Neuronal stem cell (in vitro differentiated cells): ENCODE data around the gene LTA4H.

Experiments
- DNase-seq: peaks from one replicate; pipeline ENCODE4 v3.0.0-alpha.2; 2013; ENCODE audit warnings: low spot score
- H2AFZ ChIP-seq: one replicate; pipeline ENCODE4 v1.6.1; 2013; ENCODE audit warnings: mild to moderate bottlenecking, low read length, inconsistent platforms
- H2AK5ac ChIP-seq: 2 replicates; pipeline ENCODE4 v1.6.1; 2013; ENCODE audit warnings: low read depth, mild to moderate bottlenecking, inconsistent platforms, low read length, moderate library complexity, mixed read lengths
- H2BK120ac ChIP-seq: 2 replicates; pipeline ENCODE4 v1.6.1; 2013; ENCODE audit warnings: low read depth, mild to moderate bottlenecking, inconsistent platforms, low read length, moderate library complexity, mixed read lengths
- H2BK12ac ChIP-seq: one replicate; pipeline ENCODE4 v1.6.1; 2013; ENCODE audit warnings: low read length, inconsistent platforms
- H2BK15ac ChIP-seq: 2 replicates; pipeline ENCODE4 v1.6.1; 2013; ENCODE audit warnings: mild to moderate bottlenecking, low read length, inconsistent platforms, mixed read lengths
- H2BK5ac ChIP-seq: one replicate; pipeline ENCODE4 v1.6.1; 2013; ENCODE audit warnings: inconsistent platforms, mild to moderate bottlenecking, low read length, moderate library complexity
- H3K14ac ChIP-seq: one replicate; pipeline ENCODE4 v1.6.1; 2013; ENCODE audit warnings: low read length, inconsistent platforms
- H3K18ac ChIP-seq: 2 replicates; pipeline ENCODE4 v1.6.1; 2013; ENCODE audit warnings: low read length, inconsistent platforms
- H3K23ac ChIP-seq: 2 replicates; pipeline ENCODE4 v1.6.1; 2013; ENCODE audit warnings: low read depth, mild to moderate bottlenecking, mixed read lengths, low read length, inconsistent platforms; ENCODE audit not compliant: poor library complexity
- H3K27ac ChIP-seq: replicated peaks from 3 replicates; pipeline ENCODE4 v1.5.1; 2013; ENCODE audit warnings: low read length, inconsistent platforms
- H3K27me3 ChIP-seq, 3 experiments: 2 replicates each; pipeline ENCODE4 v1.6.1; 2013; ENCODE audit warnings: low read length in 3 of 3, mild to moderate bottlenecking in 2 of 3, inconsistent platforms in 1 of 3, low read depth in 1 of 3, mixed read lengths in 1 of 3, moderate library complexity in 1 of 3; ENCODE audit not compliant: control insufficient read depth in 3 of 3, insufficient read depth in 3 of 3
- H3K36me3 ChIP-seq, 2 donors: replicated peaks in 1 of 2; 2 replicates each; pipeline ENCODE4 v1.6.1; 2013; ENCODE audit warnings: low read length in 2 of 2; ENCODE audit not compliant: control insufficient read depth in 2 of 2, insufficient read depth in 2 of 2
- H3K4ac ChIP-seq: 2 replicates; pipeline ENCODE4 v1.6.1; 2013; ENCODE audit warnings: inconsistent platforms, mild to moderate bottlenecking, low read length, moderate library complexity
- H3K4me1 ChIP-seq, 2 donors: 1 replicate in 1 of 2; 2 replicates in 1 of 2; pipeline ENCODE4 v1.6.1; 2013; ENCODE audit warnings: low read length in 2 of 2, low read depth in 1 of 2; ENCODE audit not compliant: control insufficient read depth in 2 of 2, insufficient read depth in 1 of 2
- H3K4me2 ChIP-seq: one replicate; pipeline ENCODE4 v1.6.1; 2013; ENCODE audit warnings: mild to moderate bottlenecking, low read length, inconsistent platforms; ENCODE audit not compliant: insufficient read depth, poor library complexity, severe bottlenecking
- H3K4me3 ChIP-seq, 2 donors: 2 replicates each; pipeline ENCODE4 v1.5.1; 2013; ENCODE audit warnings: low read length in 2 of 2, mild to moderate bottlenecking in 2 of 2, inconsistent platforms in 1 of 2, moderate library complexity in 1 of 2
- H3K79me1 ChIP-seq: one replicate; pipeline ENCODE4 v1.6.1; 2013; ENCODE audit warnings: low read depth, mild to moderate bottlenecking, inconsistent platforms, low read length, moderate library complexity
- H3K9ac ChIP-seq: one replicate; pipeline ENCODE4 v1.6.1; 2013; ENCODE audit warnings: mild to moderate bottlenecking, low read depth, low read length, inconsistent platforms; ENCODE audit not compliant: poor library complexity
- H3K9me3 ChIP-seq, 2 donors: replicated peaks in 1 of 2; 2 replicates each; pipeline versions ENCODE3 to v1.6.1; 2013; ENCODE audit warnings: low read length in 2 of 2, mild to moderate bottlenecking in 2 of 2, inconsistent platforms in 1 of 2, low read depth in 1 of 2, mixed read lengths in 1 of 2, moderate library complexity in 1 of 2; ENCODE audit not compliant: control insufficient read depth in 2 of 2, insufficient read depth in 1 of 2
- H4K8ac ChIP-seq: one replicate; pipeline ENCODE4 v1.6.1; 2013; ENCODE audit warnings: low read depth, mild to moderate bottlenecking, inconsistent platforms, low read length, moderate library complexity
- H4K91ac ChIP-seq: one replicate; pipeline ENCODE4 v1.6.1; 2013; ENCODE audit warnings: low read length, low read depth, mild to moderate bottlenecking, inconsistent platforms; ENCODE audit not compliant: poor library complexity
- WGBS, 2 donors: extraction: QIAGEN DNeasy Blood & Tissue Kit; methylation state at CpG; one replicate each; pipeline ENCODE4 v1.1.7; 2013; ENCODE audit warnings: missing lambda C conversion rate in 2 of 2, mixed read lengths in 1 of 2; ENCODE audit not compliant: insufficient read length in 2 of 2, insufficient replicate concordance in 1 of 2; ENCODE audit errors: extremely low coverage in 2 of 2; 5-methylcytosine and 5-hydroxymethylcytosine counted together

LTA4H gene

GRCh38 chr12:96078231-96079135, 43.1 kb upstream of the LTA4H start:
- no peak overlapping the region for H2BK12ac ChIP-seq
- H2AFZ ChIP-seq, result no peak overlapping the region
- no peak for DNase-seq
- H3K4ac ChIP-seq, result no peak overlapping the region
- no peak overlapping the region for H3K23ac ChIP-seq
- H3K4me2 ChIP-seq, result no peak overlapping the region
- H3K36me3 ChIP-seq, result no peaks in the 10 kb centered on the region
- no peak overlapping the region for H2BK15ac ChIP-seq
- no CpG with 5 or more reads among the region's 15 CpGs for WGBS, 2 donors
- peak overlapping the region; percentile 74 for H3K18ac ChIP-seq
- H2BK5ac ChIP-seq, result no peak overlapping the region
- H4K8ac ChIP-seq, result no peak overlapping the region
- H3K79me1 ChIP-seq, result no peaks in the 10 kb centered on the region
- H3K27ac ChIP-seq, result no peak overlapping the region
- H2AK5ac ChIP-seq, result peak overlapping the region; percentile 39
- no peak overlapping the region for H2BK120ac ChIP-seq
- no peaks in the 10 kb centered on the region for H3K9me3 ChIP-seq
- H4K91ac ChIP-seq, result no peak overlapping the region
- H3K27me3 ChIP-seq, result no peaks in the 10 kb centered on the region
- H3K4me3 ChIP-seq, result no peak overlapping the region
- H3K9ac ChIP-seq, result no peak overlapping the region
- peaks cover 6 to 7% of the 10 kb centered on the region in 2 donors for H3K4me1 ChIP-seq
- H3K14ac ChIP-seq, result no peak overlapping the region

GRCh38 chr12:96077081-96077480, 41.7 kb upstream of the LTA4H start:
- Histone ChIP-seq H3K4me1 (peaks cover 0 to 11% of the 10 kb centered on the region in 2 donors), H3K4ac (no peak overlapping the region), H2AFZ (no peak overlapping the region), H3K23ac (no peak overlapping the region), H3K27ac (no peak overlapping the region), H3K14ac (no peak overlapping the region), H4K8ac (no peak overlapping the region), H2AK5ac (peak overlapping the region; percentile 38), H4K91ac (no peak overlapping the region), H2BK15ac (no peak overlapping the region), H3K27me3 (peaks cover 0 to 3% (median 0%) of the 10 kb centered on the region in 3 experiments), H3K9me3 (no peaks in the 10 kb centered on the region), H2BK12ac (no peak overlapping the region), H2BK120ac (no peak overlapping the region), H3K4me2 (no peak overlapping the region), H3K79me1 (no peaks in the 10 kb centered on the region), H2BK5ac (no peak overlapping the region), H3K36me3 (no peaks in the 10 kb centered on the region), H3K4me3 (no peak overlapping the region), H3K18ac (no peak overlapping the region), H3K9ac (no peak overlapping the region)
- WGBS, 2 donors, result no CpG with 5 or more reads among the region's 6 CpGs
- DNase-seq, result no peak

GRCh38 chr12:96075560-96075959, 40.2 kb upstream of the LTA4H start:
- Histone ChIP-seq H3K14ac (no peak overlapping the region), H2BK5ac (no peak overlapping the region), H3K79me1 (no peaks in the 10 kb centered on the region), H3K27ac (no peak overlapping the region), H3K4me1 (peaks cover 0 to 17% of the 10 kb centered on the region in 2 donors), H3K9ac (no peak overlapping the region), H2BK12ac (no peak overlapping the region), H2AK5ac (no peak overlapping the region), H2AFZ (no peak overlapping the region), H3K23ac (no peak overlapping the region), H3K4me2 (no peak overlapping the region), H3K4me3 (no peak overlapping the region), H3K36me3 (no peaks in the 10 kb centered on the region), H4K91ac (no peak overlapping the region), H2BK120ac (no peak overlapping the region), H3K18ac (no peak overlapping the region), H3K4ac (no peak overlapping the region), H2BK15ac (no peak overlapping the region), H3K27me3 (peaks cover 0 to 3% (median 0%) of the 10 kb centered on the region in 3 experiments), H4K8ac (no peak overlapping the region), H3K9me3 (no peaks in the 10 kb centered on the region)
- DNase-seq, result no peak
- WGBS, 2 donors, result no CpG with 5 or more reads among the region's 2 CpGs
